ENCODE measurements around the gene FAS. TPM values are rescaled to one million over a fixed set of nuclear protein-coding genes. Genes with fewer than 3 reads are reported as not detected.

The FAS gene
- total RNA-seq, 1 donor from 2014 or later = 50.8 TPM

DNA sequence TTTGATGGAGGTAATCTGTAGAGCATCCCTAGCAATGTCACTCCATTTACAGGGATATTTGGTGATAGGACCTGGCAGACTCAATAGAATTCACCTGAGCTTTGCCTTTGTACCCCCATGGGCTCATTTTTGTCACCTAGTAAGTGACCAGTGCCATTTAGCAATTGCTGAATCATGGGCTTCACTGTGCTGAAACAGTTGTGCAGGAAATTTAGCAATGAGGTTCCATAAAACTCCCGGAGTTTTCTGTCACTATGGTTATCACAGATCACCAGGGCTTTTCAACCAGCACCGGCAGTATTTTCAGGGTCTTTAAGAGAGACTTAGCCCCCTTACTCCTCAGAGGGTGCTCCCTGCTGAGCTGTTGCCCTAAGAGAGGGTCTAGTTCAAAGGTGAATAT is 40.2 kb downstream of the FAS start:
- intact Hi-C loops (cut with micrococcal nuclease) = loop anchor here (1.0 to 5.0 kb wide), 2 partner anchors 52 to 134 kb away; no protein-coding TSS in a partner anchor

GRCh38 chr10:89032141-89032891 is 41.7 kb downstream of the FAS start:
- intact Hi-C loops (cut with micrococcal nuclease) = loop anchor here (5.0 kb wide), 1 partner anchor 50 kb away; no protein-coding TSS in a partner anchor

- intact Hi-C loops (cut with micrococcal nuclease) = no loop called here
These were observed 44.9 kb downstream of the FAS start for GRCh38 chr10:89035461-89035860.

DNA sequence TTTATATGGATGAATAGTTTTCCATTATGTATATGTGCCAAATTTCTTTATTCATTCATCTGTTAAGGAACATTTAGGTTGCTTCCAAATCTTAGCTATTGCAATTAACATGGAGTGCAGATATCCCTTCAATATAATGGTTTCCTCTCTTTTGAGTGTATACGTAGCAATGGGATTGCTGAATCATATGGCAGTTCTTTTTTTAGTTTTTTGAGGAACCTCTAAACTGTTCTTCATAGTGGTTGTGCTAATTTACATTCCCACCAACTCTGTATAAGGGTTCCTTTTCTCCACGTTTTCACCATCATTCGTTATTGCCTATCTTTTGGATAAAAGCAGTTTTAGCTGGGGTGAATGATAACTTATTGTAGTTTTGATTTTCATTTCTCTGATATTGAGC is 46.5 kb downstream of the FAS start:
- intact Hi-C loops (cut with micrococcal nuclease) = no loop called here

GRCh38 chr10:89042562-89042961 is 52.0 kb downstream of the FAS start:
- intact Hi-C loops (cut with micrococcal nuclease) = no loop called here

DNA sequence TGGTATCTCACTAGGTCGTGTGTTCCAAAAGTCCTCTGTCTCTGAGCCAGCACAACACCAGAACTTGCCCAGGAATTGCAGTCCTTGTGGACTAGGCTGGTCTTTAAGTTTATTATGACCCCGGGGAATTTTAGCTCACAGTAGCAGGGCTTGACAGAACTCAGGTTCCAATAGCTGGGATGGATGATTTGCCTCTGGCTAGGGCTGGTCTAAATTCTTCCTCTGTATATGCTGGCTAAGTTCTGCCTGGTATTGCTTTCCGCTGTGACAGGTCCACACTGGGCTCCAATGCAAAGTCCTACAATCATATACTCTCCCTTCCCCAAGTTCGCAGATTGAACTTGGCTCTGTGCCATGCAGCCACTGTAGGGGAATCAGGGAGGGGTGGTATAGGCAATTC is 52.5 kb downstream of the FAS start:
- intact Hi-C loops (cut with micrococcal nuclease) = no loop called here

DNA sequence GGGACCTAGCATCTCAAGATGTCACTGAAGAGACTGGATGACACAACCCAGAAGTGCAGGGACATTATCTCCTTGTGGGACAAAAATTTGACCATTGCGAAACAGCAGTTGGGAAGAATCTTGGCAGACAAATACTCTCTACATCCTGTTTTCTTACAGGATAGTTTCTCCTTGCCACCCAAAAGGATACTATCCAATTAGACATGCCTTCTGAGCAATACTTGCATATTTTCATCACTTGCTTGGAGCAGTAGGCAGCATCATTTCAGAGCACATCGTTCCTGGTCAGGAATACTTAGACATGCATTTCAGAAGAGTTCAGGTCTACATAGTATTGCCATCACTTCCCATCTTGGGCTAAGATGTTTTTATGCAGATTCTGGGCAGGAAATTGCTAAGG is 56.8 kb downstream of the FAS start:
- intact Hi-C loops (cut with micrococcal nuclease) = no loop called here

DNA sequence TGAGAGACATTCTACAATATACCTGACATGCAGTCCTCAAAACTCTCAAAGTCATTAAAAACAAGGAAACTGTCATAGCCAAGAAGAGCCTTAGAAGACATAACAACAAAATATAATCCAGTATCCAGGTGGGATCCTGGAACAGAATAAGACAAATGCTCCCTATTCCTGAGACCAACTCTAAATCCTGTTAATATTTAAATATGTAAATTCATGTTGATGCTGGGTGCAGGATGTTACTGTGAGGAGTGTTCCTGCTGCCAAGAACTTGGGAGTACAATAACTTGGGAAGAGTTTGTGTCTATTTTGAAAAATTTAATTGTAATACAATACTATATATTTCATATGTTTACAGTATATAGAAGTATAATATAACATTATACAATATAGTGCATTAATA is 61.0 kb downstream of the FAS start:
- intact Hi-C loops (cut with micrococcal nuclease) = no loop called here

GRCh38 chr10:89053555-89053954 is 63.0 kb downstream of the FAS start:
- intact Hi-C loops (cut with micrococcal nuclease) = no loop called here

GRCh38 chr10:89055159-89055558 is 64.6 kb downstream of the FAS start:
- intact Hi-C loops (cut with micrococcal nuclease) = no loop called here

GRCh38 chr10:89062861-89063260 is 72.3 kb downstream of the FAS start:
- intact Hi-C loops (cut with micrococcal nuclease) = no loop called here

GRCh38 chr10:89063465-89063864 is 72.9 kb downstream of the FAS start:
- intact Hi-C loops (cut with micrococcal nuclease) = no loop called here

DNA sequence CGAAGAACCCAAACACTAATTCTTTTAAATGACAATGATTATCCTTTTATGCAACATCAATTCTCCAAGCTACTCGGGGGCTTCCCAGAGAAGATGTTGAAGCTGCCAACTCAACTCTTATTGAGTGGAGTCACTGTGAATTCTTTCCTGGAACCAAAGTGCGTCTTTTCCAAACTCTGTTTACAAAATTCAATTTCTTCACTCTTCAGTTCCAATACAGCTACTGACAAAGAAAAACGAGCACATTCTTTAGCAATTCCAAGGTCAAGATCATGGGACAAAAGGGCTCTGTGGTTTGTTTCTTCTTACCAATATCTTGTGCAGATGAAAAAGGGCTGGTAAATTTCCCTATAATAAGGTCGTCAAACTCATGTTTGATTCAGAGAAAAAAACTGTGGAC is 74.2 kb downstream of the FAS start:
- intact Hi-C loops (cut with micrococcal nuclease) = no loop called here

Other genes with a start within 250 kb of the FAS start
- not detected in 2 replicates for gene LIPN, start 230.8 kb upstream of the FAS start, total RNA-seq
- gene LIPM, start 188.1 kb upstream of the FAS start, total RNA-seq = not detected in 2 replicates
- 0.16 TPM in 1 of 2 replicates, not detected in the other for gene ANKRD22, start 139.0 kb upstream of the FAS start, total RNA-seq
- 39.4 and 39.5 TPM in 2 replicates for gene STAMBPL1, start 110.6 kb upstream of the FAS start, total RNA-seq
- 9.3 and 10.6 TPM in 2 replicates for gene ACTA2, start 38.0 kb upstream of the FAS start, total RNA-seq
- not detected in 2 replicates for gene CH25H, start 216.5 kb downstream of the FAS start, total RNA-seq